Fibroblast of lung (primary cell): ENCODE data around the gene ZNF138.

Source experiments
- CTCF ChIP-seq, 2 donors: IDR thresholded peaks in 1 of 2; conservative IDR thresholded peaks in 1 of 2; 1 replicate in 1 of 2; 2 replicates in 1 of 2; pipeline ENCODE4 v1.5.1; 2011 to 2012; ENCODE audit warnings: low read length in 2 of 2, control low read depth in 1 of 2, inconsistent platforms in 1 of 2, low read depth in 1 of 2, mild to moderate bottlenecking in 1 of 2
- EZH2 ChIP-seq: IDR thresholded peaks from 2 replicates; pipeline ENCODE4 v1.5.1; 2012; ENCODE audit warnings: low read length, control low read depth, mild to moderate bottlenecking; ENCODE audit errors: missing control alignments

- TF ChIP-seq EZH2 (no peak), CTCF (conservative IDR thresholded peaks at IDR 0.05 in 1 of 2, IDR thresholded peaks at IDR 0.05 in 1 of 2; ENCODE audit: low read depth in 1 of 2, low read length in 2 of 2) (no peak)
Observed at GRCh38 chr7:64882341-64883112, 88.3 kb downstream of the ZNF138 start.
